SIG-M5 treated with dmso at 0.1 percent for 504 hours (cell line): ENCODE measurements around the gene OLFM1.
A peak's percentile ranks its signal among the peaks of the same experiment; 100 is the strongest.

ENCODE experiments used
- DNase-seq: peaks from one replicate; lab custom pipeline; 2025; ENCODE audit not compliant: unreplicated experiment; lab: John Stamatoyannopoulos, UW

Gene OLFM1

GRCh38 chr9:135087489-135087792, at the start of gene OLFM1:
Gene OLFM1 (plus strand): TSS chr9:135087668. CDS start chr9:135087990, 322 bp downstream.
- DNase-seq, result peak; percentile 0

GRCh38 chr9:135038331-135038730, 49.1 kb upstream of the OLFM1 start:
- no peak for DNase-seq

- DNase-seq, result no peak
These were observed 48.6 kb upstream of the OLFM1 start for GRCh38 chr9:135038826-135039225.

DNA sequence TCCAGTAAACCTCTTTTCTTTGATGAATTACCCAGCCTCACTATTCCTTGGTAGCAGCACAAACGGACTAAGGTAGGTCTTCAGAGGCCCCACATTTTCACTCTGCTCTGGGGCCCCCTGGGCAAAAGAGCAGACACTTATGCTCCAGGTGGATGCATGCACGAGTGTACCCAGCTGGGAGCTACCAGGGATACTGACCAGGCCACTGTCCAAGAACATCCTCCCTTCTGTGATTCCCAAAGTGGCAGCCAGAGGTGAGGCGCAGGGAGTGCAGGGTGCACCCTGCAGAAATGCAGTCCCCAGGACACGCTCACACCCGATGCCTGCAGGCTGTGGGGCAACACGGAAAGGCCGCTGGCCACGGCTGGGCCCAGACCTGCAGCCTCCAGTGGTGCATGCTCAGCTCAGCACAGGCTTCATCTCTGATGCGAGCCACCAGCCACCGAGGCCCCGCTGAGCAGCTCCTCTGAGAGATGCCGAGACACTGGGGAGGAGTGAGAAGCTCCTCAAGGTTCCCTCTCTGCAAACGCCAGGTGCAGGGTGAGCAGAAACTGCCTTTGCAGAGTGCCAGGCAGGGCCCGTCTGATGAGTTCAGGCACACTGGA, 48.1 kb upstream of the OLFM1 start:
- no peak for DNase-seq

DNA sequence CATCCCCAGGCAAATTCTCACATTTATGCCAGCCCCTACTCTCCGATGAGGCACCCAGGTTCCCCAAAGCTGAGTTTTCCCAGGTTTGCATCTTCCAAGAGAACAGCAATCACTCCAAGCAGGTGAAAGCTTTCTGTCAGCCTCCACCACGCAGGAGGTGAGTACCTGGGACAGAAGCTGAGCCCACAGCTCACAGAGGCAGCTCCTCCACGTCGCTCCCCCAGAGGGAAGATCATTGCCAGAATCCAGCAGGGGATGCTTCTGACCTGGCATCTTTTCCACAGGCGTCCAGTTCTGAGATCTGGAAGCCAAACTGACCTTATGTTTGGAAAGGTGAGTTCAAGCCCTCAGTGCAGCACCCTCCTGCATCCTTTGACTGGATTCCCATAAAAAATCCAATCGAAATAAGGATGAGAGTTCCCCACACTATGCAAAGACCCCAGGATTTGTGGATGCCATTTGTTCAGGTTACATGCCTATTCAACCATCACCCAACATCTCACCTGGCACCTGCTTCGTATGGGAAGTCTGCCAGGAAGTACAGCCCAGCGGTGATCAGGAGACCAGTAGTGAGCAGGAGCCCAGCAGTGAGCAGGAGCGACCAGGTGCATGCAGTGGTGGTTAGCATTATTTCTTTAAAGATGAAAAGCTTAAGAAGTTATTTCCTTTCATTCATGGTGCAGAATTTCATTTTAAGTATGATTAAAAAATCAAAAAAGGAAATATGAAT, 47.4 kb upstream of the OLFM1 start:
- no peak for DNase-seq

DNA sequence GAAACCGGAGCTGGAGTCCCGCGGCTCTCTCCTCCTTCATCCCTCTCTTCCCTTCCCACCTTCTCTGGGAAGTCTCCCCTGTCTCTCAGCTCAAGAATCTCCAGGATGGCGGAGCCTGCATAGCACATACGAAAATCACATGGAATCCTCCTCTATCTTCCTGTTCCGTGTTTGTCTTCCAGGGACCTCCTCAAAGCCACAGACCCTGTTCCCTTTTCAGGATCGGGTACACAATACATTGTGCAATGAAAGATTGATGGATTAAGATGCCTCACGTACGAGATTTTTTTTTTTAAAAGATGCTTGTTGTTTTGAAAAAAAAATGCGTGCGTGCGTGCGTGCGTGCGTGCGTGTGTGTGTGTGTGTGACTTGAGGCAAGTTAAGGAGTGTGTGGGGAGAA, 46.6 kb upstream of the OLFM1 start:
- no peak for DNase-seq

DNA sequence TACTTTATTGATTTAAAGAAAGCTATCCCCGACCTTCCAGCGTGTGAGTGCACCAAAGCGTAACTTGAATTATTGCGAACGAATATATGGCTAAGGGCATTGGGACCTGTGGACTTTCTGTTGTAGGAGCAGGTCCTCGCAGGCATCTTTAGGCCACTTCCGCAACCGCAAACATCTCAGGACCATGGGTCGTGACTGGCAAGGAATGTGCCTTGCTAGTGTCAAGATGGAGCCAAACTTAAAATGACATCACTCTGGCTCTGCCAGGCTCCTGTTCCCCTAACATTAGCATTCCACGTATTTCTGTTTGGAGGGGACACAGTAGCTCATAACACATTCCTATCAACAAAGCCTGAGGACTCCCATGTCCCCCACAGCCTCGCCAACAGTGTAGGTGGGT, 44.1 kb upstream of the OLFM1 start:
- DNase-seq, result no peak

GRCh38 chr9:135045264-135045927, 42.1 kb upstream of the OLFM1 start:
- no peak for DNase-seq

DNA sequence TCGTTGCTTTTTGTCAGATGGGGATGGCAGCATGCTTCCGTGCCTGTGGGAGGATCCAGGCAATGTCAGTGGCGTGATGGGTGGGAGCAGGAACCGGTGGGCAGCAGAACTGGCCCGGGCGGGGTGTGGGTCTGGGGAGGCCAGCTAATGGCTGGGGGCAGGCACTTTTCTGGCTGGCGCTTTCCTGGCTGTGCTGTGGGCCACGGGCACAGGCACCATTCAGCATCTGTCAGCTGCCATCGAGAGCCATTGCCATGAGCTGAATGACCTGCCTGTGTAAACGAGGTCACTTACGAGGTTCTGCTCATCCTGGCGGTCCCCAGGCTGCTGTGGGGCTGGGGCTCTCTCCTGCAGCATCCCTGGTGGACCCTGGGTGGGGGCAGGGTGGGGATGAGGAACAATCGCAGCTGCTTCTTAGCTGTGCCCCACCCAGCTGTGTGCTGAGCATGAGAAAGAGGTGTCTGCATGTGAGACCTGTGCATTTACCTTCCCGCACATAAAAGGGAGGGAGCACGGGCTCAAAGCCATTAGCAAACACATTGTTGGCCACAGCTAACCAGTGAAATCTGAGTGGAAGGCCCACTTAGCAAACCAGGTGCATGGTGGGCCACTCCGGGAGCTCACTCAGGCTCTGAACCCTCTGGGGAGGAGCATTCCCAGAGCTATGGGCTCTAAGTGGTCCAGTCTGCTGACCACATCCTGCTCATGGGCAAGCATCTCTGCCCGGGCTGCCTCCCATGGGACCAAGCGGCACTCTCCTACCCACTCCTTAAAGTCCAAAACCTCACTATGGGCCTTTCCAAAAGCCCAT, 41.3 kb upstream of the OLFM1 start:
- DNase-seq, result no peak

GRCh38 chr9:135046739-135047350, 40.6 kb upstream of the OLFM1 start:
- no peak for DNase-seq

GRCh38 chr9:135047521-135047920, 39.9 kb upstream of the OLFM1 start:
- DNase-seq, result no peak

DNA sequence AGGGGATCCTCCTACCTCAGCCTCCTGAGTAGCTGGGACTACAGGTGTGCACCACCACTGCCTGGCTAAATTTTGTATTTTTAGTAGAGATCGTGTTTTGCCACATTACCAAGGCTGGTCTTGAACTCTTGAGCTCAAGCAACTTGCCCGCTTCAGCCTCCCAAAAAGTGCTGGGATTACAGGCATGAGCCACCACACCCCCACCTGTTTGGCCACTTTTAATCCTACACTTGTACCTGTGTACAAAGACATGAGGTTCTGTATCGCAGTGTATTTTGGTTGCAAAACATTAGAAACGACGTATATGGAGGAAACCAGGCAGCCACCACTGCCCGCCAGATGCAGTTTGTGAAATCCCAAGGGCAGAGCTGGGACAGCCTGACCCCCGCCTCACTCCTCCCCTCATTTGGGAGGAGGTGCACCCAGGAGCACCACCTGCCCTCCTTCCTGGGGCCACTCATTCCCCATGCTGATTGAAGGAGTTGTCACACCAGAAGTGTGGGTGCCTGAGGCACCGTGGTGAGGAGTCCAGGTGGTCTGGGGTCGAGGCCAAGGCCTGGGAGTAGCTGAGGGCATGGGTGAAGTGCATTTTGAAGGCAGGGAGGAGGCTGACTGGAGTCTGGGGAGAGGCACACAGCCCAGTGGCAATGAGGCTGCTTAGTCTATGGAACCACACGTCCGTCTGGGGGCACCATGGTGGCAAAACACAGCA, 39.3 kb upstream of the OLFM1 start:
- DNase-seq, result no peak

DNA sequence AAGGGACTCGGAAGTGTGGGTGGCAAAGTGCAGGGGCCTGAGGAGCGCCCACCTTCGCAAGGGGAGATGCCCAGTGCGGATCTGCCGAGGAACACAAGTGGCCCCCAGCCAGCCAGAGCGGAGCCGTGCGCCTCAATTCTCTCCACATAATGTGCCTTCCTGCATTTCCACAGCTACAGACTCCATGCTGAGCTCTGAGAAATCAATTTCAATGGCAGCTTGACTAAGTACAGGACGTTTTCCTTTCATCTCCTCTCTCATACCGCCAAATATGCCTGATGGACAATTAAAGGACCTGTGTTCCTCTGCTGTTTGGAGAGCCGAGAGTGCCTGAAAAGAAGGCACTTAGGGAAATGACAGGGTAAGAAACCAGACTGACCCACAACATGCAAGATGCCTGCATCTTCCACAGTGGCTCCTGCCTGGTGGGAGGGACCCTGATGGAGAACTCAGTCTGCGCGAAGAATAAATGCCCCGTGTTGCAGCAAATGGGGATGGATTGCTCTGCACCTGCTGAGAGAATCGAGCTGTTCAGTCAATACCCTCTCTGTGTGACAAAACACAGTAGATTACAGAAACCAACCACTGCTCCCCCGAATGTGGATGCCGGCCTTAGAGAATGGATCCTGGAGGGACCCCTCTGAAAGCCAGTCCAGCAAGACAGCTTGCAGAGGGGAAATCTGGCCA, 38.6 kb upstream of the OLFM1 start:
- DNase-seq, result no peak

- no peak for DNase-seq
These were observed 38.0 kb upstream of the OLFM1 start for GRCh38 chr9:135049460-135049859.

DNA sequence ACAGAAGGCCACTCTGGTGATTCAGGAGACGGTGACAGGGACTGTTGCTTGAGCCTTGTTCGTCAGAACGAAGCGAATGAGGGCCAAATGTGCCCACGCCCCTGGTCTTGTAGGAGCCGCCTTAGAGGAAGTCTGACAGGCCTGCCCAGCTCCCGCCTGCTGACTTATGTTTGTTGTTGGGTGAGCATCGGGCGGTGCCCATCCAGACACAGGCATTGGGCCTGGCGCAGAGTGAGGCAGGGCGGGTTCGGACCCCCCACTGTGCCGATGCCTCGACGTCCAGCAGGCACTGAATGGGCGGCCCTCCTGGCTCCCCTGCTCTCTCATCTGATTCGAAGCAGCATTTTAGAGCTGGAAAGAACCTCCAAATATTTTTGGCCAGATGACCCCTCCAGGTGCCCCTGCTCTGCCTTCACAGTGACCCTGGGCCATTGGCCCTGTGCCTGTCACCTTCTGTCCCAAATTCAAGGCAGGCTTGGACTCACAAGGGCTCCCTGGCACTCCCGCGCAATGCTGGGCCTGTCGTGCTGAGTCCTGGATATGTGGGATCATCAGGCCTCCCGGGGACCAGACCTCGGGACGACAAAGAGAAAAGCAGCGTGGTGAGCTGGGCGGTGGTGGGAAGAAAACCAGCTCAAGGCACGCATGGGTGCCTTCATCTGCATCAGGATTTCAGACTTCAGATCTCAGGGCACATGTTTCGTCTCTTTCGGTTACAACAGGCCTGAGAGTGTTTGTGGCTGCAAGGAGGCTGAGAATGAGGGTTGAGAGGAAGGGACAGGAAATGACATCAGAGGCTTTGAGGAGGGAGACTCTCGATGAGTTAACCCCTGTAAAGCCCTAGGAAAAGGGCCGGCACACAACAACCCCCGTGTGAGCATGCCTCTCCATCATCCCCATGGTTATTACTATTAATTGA, 37.1 kb upstream of the OLFM1 start:
- DNase-seq, result no peak

DNA sequence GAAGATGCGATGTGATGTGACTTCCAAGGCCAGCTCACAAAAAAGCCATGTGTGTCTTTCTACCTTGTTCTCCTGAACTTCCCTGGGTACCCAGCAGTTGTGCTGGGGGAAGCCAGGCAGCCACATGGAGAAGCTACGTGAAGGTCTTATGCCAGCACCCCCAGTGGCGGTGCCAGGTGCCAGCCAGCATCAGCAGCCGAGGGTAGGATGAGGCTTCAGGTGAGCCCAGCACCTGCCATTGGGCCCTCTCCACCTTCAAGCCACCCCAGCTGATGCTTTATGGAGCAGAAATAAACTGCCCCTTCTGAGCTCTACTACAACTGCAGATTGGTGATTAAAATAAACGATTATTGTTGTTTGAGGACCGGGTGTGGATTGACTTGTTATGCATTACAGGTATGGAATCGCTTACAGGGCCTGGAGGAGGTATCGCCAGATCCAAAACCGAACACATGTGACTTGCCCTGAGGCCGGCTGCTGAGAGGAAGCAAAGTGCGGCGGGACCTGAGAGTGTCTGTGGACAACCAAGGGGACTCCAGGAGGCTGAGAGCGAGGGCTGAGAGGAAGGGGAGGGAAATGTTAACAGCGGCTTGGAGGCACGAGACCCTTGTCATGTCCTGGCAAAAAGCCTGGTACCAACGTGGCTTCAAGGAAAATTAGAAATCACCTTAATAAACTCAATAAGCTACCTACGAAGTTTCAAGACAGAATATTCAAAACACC, 36.0 kb upstream of the OLFM1 start:
- no peak for DNase-seq

- DNase-seq, result no peak
These were observed 34.3 kb upstream of the OLFM1 start for GRCh38 chr9:135053133-135053532.

DNA sequence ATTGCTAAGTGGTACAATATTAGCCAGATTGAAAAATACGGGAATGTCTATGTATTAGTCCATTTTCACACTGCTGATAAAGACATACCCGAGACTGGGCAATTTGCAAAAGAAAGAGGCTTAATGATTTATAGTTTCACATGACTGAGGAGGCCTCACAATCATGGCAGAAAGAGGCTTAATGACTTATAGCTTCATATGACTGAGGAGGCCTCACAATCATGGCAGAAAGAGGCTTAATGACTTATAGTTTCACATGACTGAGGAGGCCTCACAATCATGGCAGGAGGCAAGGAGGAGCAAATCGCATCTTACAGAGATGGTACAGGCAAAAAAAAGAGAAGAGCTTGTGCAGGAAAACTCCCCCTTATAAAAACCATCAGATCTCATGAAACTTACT, 32.3 kb upstream of the OLFM1 start:
- no peak for DNase-seq
